T-helper 1 cell treated with Interleukin-12 subunit alpha and Interleukin-12 subunit beta and Interleukin-4 antibody, amounts not matched to agents 30 μg/mL and 1 μg/mL, for 36 hours (primary cell): Measurements from ENCODE around the gene OR7G3.

Experiments used
- H3K27ac Mint-ChIP-seq: one replicate; pipeline ENCODE4 v1.8.0; 2021; ENCODE audit warnings: mild to moderate bottlenecking, mixed read lengths
- H3K27me3 Mint-ChIP-seq: one replicate; pipeline ENCODE4 v1.8.0; 2021; ENCODE audit warnings: low read depth, mixed read lengths
- H3K36me3 Mint-ChIP-seq: one replicate; pipeline ENCODE4 v1.8.0; 2021; ENCODE audit warnings: low read depth, mixed read lengths
- H3K4me1 Mint-ChIP-seq: one replicate; pipeline ENCODE4 v1.8.0; 2021; ENCODE audit warnings: low read depth, mixed read lengths
- H3K4me3 Mint-ChIP-seq: one replicate; pipeline ENCODE4 v1.8.0; 2021; ENCODE audit warnings: mild to moderate bottlenecking, moderate library complexity, mixed read lengths
- H3K9me3 Mint-ChIP-seq: one replicate; pipeline ENCODE4 v1.8.0; 2021; ENCODE audit warnings: mixed read lengths

OR7G3 gene

GRCh38 chr19:9126900-9127405, at the start of gene OR7G3:
TSS of gene OR7G3 (minus strand) at chr19:9126950. CDS start at chr19:9126950, 0 bp downstream.
- H3K9me3 Mint-ChIP-seq = peaks cover 3% of the 10 kb centered on the region
- H3K4me3 Mint-ChIP-seq = no peak within 1 kb of the TSS
- H3K36me3 Mint-ChIP-seq = no peaks in the 10 kb centered on the region
- H3K27ac Mint-ChIP-seq = no peak within 1 kb of the TSS
- peaks cover 5% of the 10 kb centered on the region for H3K4me1 Mint-ChIP-seq
- peaks cover 4% of the 10 kb centered on the region for H3K27me3 Mint-ChIP-seq

GRCh38 chr19:9175326-9175725, 48.6 kb upstream of the OR7G3 start:
- H3K36me3 Mint-ChIP-seq = peaks cover 14% of the 10 kb centered on the region
- H3K27me3 Mint-ChIP-seq = no peaks in the 10 kb centered on the region
- H3K4me1 Mint-ChIP-seq = no peaks in the 10 kb centered on the region
- H3K27ac Mint-ChIP-seq = no peak overlapping the region
- H3K4me3 Mint-ChIP-seq = no peak overlapping the region
- H3K9me3 Mint-ChIP-seq = peaks cover 10% of the 10 kb centered on the region

- Mint-ChIP-seq H3K4me3 (no peak overlapping the region), H3K27me3 (no peaks in the 10 kb centered on the region), H3K4me1 (no peaks in the 10 kb centered on the region), H3K27ac (no peak overlapping the region), H3K9me3 (peaks cover 9% of the 10 kb centered on the region), H3K36me3 (peaks cover 14% of the 10 kb centered on the region)
These were observed 44.7 kb upstream of the OR7G3 start for GRCh38 chr19:9171393-9171991.

DNA sequence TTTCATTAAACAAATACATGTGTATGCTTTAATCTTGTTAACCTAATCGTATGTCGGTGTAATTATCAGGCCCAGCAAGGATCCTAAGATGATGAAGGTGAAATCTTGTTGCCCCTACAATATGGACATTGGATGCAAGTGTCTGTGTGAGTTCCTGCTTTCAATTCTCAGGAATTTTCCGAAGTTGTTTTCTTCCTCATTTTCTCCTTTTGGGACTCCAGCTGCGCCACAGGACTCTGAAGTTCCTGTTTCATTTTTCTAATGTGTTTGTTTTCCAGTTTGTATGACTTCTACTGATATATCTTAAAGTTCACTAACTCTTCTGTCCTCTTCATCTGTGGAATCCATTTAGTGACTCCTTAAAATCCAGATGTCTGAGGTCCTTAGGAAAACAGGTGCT, 40.1 kb upstream of the OR7G3 start:
- Mint-ChIP-seq H3K4me1 (no peaks in the 10 kb centered on the region), H3K36me3 (peaks cover 39% of the 10 kb centered on the region), H3K4me3 (no peak overlapping the region), H3K9me3 (peaks cover 21% of the 10 kb centered on the region), H3K27me3 (no peaks in the 10 kb centered on the region), H3K27ac (no peak overlapping the region)

DNA sequence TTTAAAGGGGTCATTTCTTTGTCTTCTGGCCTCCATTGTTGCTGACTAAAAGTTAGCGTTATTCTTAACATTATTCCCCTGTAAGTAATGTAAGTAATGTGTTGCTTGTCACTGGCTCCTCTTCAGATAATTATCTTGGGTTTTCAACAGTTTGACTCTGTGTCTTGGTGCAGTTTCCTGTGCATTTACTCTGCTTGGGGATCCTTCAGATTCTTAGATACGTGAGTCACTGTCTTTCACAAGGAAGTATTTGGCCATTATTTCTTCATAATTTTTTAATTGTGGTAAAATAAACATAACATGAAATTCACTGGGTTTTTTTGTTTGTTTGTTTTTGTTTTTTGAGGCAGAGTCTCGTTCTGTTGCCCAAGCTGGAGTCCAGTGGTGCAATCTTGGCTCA, 38.5 kb upstream of the OR7G3 start:
- H3K9me3 Mint-ChIP-seq = peaks cover 37% of the 10 kb centered on the region
- H3K4me3 Mint-ChIP-seq = no peak overlapping the region
- no peaks in the 10 kb centered on the region for H3K4me1 Mint-ChIP-seq
- H3K27ac Mint-ChIP-seq = no peak overlapping the region
- H3K36me3 Mint-ChIP-seq = peaks cover 54% of the 10 kb centered on the region
- H3K27me3 Mint-ChIP-seq = no peaks in the 10 kb centered on the region

- Mint-ChIP-seq H3K27ac (no peak overlapping the region), H3K4me3 (no peak overlapping the region), H3K9me3 (peaks cover 56% of the 10 kb centered on the region), H3K36me3 (peaks cover 88% of the 10 kb centered on the region), H3K27me3 (no peaks in the 10 kb centered on the region), H3K4me1 (no peaks in the 10 kb centered on the region)
These were observed 34.7 kb upstream of the OR7G3 start for GRCh38 chr19:9161427-9161826.

GRCh38 chr19:9159891-9160290, 33.1 kb upstream of the OR7G3 start:
- Mint-ChIP-seq H3K9me3 (peaks cover 70% of the 10 kb centered on the region), H3K4me1 (peaks cover 7% of the 10 kb centered on the region), H3K27ac (no peak overlapping the region), H3K27me3 (no peaks in the 10 kb centered on the region), H3K4me3 (no peak overlapping the region), H3K36me3 (peaks cover 94% of the 10 kb centered on the region)

DNA sequence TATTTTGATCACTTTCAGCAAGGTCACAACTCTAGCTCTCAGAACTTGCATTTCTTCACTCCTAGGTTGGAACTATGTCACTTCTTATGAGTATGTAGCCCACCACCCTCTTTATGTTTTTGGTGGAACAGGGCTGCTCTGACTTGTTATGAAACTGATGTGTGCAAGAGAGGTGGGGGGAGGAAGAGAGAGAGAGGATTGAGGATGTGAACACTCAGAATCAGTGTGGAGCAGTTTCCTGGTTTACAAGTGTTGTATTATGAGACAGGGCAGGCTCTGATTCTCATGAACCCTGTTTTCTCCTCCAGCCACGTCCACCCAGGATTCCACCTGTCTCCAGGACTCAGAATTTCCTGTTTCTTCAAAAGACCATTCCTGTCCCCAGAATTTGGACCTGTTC, 29.6 kb upstream of the OR7G3 start:
- Mint-ChIP-seq H3K36me3 (peaks cover 97% of the 10 kb centered on the region), H3K4me3 (no peak overlapping the region), H3K27me3 (no peaks in the 10 kb centered on the region), H3K27ac (no peak overlapping the region), H3K4me1 (peaks cover 11% of the 10 kb centered on the region), H3K9me3 (peaks cover 80% of the 10 kb centered on the region)

DNA sequence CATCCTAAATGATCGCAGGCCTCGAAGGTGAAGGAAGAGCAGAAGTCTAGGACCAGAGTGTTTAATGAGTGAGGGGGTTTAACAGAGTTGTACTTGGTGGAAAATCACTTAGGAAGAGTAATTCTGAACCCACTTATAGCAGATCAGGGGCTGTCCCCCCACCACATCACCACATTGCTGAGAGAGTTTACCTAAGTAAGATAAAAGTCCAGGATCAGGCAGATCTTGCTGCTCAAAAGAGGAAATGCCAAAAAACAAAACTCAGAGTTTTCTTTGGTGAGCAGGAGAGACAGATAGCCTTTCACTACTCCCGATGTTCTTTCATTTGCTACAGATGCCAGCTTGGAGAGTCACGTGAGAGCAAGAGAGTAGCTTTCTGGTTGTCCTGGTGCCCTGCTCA, 28.8 kb upstream of the OR7G3 start:
- Mint-ChIP-seq H3K27me3 (no peaks in the 10 kb centered on the region), H3K27ac (no peak overlapping the region), H3K9me3 (peaks cover 80% of the 10 kb centered on the region), H3K4me3 (no peak overlapping the region), H3K4me1 (peaks cover 11% of the 10 kb centered on the region), H3K36me3 (peaks cover 97% of the 10 kb centered on the region)

GRCh38 chr19:9151367-9151766, 24.6 kb upstream of the OR7G3 start:
- H3K4me1 Mint-ChIP-seq = peaks cover 19% of the 10 kb centered on the region
- peaks cover 87% of the 10 kb centered on the region for H3K9me3 Mint-ChIP-seq
- H3K27ac Mint-ChIP-seq = no peak overlapping the region
- no peak overlapping the region for H3K4me3 Mint-ChIP-seq
- no peaks in the 10 kb centered on the region for H3K27me3 Mint-ChIP-seq
- peaks cover 96% of the 10 kb centered on the region for H3K36me3 Mint-ChIP-seq

DNA sequence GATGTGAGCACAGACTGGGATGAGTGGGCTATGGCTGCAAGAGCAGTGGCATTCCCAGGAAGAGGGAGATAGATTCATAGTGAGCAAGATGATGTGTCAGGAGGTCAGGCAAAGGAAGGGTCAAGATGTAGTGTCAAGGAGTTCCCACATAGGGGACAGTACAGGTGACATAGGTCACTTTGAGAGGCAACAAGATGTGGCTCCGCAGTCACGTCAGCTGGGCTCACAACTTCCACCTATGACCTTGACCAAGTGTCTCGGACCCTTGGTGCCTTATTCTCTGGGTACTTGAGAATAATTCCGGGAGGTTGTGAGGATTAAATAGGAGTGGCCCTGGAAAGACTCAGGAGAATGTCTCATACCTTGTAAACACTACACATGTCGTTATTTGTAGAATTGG, 23.9 kb upstream of the OR7G3 start:
- Mint-ChIP-seq H3K4me3 (no peak overlapping the region), H3K27me3 (no peaks in the 10 kb centered on the region), H3K4me1 (peaks cover 18% of the 10 kb centered on the region), H3K27ac (no peak overlapping the region), H3K36me3 (peaks cover 93% of the 10 kb centered on the region), H3K9me3 (peaks cover 83% of the 10 kb centered on the region)

DNA sequence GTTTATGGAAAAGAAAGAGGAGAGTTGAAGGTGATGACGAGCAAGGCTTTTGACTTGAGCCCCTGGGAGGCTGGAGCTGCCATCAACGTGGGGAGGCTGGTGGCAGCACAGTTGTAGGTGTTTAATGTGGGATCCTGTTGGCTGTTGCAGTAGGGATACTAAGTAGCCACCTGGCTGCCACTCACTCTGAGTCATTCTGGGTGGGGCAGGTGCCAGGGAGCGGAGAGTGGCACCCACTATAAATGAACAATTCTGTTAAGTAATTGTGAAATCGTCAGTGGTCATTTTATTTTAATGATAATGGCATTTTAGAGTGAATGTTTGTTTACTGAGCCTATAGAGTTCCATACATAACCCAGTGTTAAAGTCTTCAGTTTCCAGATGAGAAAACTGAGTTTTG, 23.2 kb upstream of the OR7G3 start:
- Mint-ChIP-seq H3K4me1 (peaks cover 12% of the 10 kb centered on the region), H3K27me3 (no peaks in the 10 kb centered on the region), H3K4me3 (no peak overlapping the region), H3K27ac (no peak overlapping the region), H3K36me3 (peaks cover 93% of the 10 kb centered on the region), H3K9me3 (peaks cover 81% of the 10 kb centered on the region)

DNA sequence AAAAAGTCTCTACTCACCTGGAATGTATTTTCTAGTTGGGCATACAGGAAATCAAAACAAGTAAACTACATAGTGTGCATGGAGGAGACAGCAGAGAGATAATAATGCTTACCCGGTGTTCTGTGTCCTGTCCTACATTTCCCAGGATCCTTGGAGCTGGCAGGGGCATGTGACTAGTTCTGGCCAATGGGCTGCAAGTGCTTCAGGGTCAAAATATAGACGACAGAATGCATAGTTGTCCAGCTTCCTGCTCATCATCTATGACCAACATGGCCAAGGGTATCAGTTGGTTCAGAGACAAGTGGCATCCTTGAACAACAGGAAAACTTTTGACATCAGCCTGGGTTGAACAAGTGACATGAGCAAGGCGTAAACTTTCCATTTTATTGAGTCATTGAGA, 21.9 kb upstream of the OR7G3 start:
- Mint-ChIP-seq H3K36me3 (peaks cover 92% of the 10 kb centered on the region), H3K9me3 (peaks cover 80% of the 10 kb centered on the region), H3K27me3 (no peaks in the 10 kb centered on the region), H3K27ac (no peak overlapping the region), H3K4me3 (no peak overlapping the region), H3K4me1 (peaks cover 9% of the 10 kb centered on the region)

DNA sequence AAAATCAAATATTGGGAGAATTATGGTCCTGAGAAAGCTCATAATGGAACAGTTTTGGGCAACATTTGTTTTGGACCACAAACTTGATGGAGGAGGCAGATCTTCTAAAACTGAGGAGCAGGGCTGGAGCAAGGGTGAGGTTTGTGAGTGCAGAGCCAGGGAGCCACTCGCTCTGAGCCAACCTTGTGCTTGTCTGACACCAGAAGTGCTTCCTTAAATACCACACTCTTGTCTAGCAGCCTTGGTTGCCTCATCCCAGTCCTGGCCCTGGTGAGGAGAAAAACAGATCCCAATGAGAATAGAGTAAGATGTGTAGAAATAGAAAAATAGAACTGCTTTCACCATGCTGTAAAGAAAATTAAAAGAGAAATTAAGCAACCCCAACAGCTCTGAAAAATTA, 20.1 kb upstream of the OR7G3 start:
- Mint-ChIP-seq H3K36me3 (peaks cover 88% of the 10 kb centered on the region), H3K27me3 (no peaks in the 10 kb centered on the region), H3K4me1 (peaks cover 9% of the 10 kb centered on the region), H3K4me3 (no peak overlapping the region), H3K9me3 (peaks cover 71% of the 10 kb centered on the region), H3K27ac (no peak overlapping the region)

DNA sequence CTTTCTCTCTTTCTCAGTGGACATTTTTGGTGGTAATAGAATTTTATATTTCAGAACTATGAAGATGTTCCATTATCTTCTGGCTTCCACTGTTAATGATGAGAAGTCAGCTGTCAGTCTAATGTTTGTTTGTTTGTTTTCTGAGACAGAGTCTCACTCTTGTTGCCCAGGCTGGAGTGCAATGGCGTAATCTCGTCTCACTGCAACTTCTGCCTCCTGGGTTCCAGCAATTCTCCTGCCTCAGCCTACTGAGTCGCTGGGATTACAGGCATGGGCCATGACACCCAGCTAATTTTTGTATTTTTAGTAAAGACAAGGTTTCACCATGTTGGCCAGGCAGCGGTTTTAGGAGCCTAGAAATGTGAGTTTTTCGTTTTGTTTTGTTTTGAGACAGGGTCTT, 18.2 kb upstream of the OR7G3 start:
- H3K4me1 Mint-ChIP-seq = peaks cover 23% of the 10 kb centered on the region
- peaks cover 77% of the 10 kb centered on the region for H3K36me3 Mint-ChIP-seq
- peaks cover 52% of the 10 kb centered on the region for H3K9me3 Mint-ChIP-seq
- H3K4me3 Mint-ChIP-seq = no peak overlapping the region
- no peaks in the 10 kb centered on the region for H3K27me3 Mint-ChIP-seq
- no peak overlapping the region for H3K27ac Mint-ChIP-seq
